NCI-H446 treated with DMSO at 0.1 percent for 48 hours (cell line): ENCODE data around the gene FAM149A.

Experiments
- DNase-seq: peaks from one replicate; lab custom pipeline; 2025; lab: John Stamatoyannopoulos, UW

Gene FAM149A

GRCh38 chr4:186105647-186106321, 1.3 kb downstream of the FAM149A start:
- no peak for DNase-seq

- no peak for DNase-seq
Measured at GRCh38 chr4:186107947-186108346, 3.4 kb downstream of the FAM149A start.

- DNase-seq, result no peak
Measured at GRCh38 chr4:186108391-186108790, 3.9 kb downstream of the FAM149A start.

GRCh38 chr4:186109245-186109644, 4.7 kb downstream of the FAM149A start:
- DNase-seq, result no peak

GRCh38 chr4:186116697-186117096, 12.2 kb downstream of the FAM149A start:
- DNase-seq, result no peak

- DNase-seq, result no peak
Measured at GRCh38 chr4:186118582-186118981, 14.1 kb downstream of the FAM149A start.

- DNase-seq, result no peak
Measured at GRCh38 chr4:186121057-186121456, 16.6 kb downstream of the FAM149A start.

GRCh38 chr4:186128842-186129241, 24.3 kb downstream of the FAM149A start:
- DNase-seq, result no peak

GRCh38 chr4:186131935-186132334, 27.4 kb downstream of the FAM149A start:
- no peak for DNase-seq

GRCh38 chr4:186132577-186133242, 28.2 kb downstream of the FAM149A start:
- DNase-seq, result no peak

GRCh38 chr4:186134257-186134656, 29.8 kb downstream of the FAM149A start:
- DNase-seq, result no peak

GRCh38 chr4:186134861-186135260, 30.4 kb downstream of the FAM149A start:
- no peak for DNase-seq

GRCh38 chr4:186137196-186137794, 32.8 kb downstream of the FAM149A start:
- DNase-seq, result no peak

- DNase-seq, result no peak
Measured at GRCh38 chr4:186144198-186144945, 39.9 kb downstream of the FAM149A start.

- no peak for DNase-seq
Measured at GRCh38 chr4:186144946-186145569, 40.6 kb downstream of the FAM149A start.

- DNase-seq, result no peak
Measured at GRCh38 chr4:186146458-186146857, 42.0 kb downstream of the FAM149A start.

GRCh38 chr4:186148336-186148975, 44.0 kb downstream of the FAM149A start:
- DNase-seq, result no peak

- no peak for DNase-seq
Measured at GRCh38 chr4:186149872-186150271, 45.4 kb downstream of the FAM149A start.

GRCh38 chr4:186150926-186151325, 46.4 kb downstream of the FAM149A start:
- DNase-seq, result no peak

- DNase-seq, result no peak
Measured at GRCh38 chr4:186151499-186151898, 47.0 kb downstream of the FAM149A start.

- no peak for DNase-seq
Measured at GRCh38 chr4:186158021-186158813, 53.7 kb downstream of the FAM149A start.
